GM12872 (cell line): ENCODE data around the gene CLN5.

Experiments
- CTCF ChIP-seq: IDR thresholded peaks from 3 replicates; pipeline ENCODE4 v1.5.1; 2011; ENCODE audit warnings: low read depth, mild to moderate bottlenecking, low read length, moderate library complexity; ENCODE audit not compliant: insufficient read depth

Gene CLN5

GRCh38 chr13:76976929-76977328 lies 15.0 kb upstream of the CLN5 start:
- no peak for TF ChIP-seq CTCF

GRCh38 chr13:76980075-76980718 lies 11.7 kb upstream of the CLN5 start:
- TF ChIP-seq CTCF = peak; percentile 98

GRCh38 chr13:76982061-76982460 lies 9.8 kb upstream of the CLN5 start:
- no peak for TF ChIP-seq CTCF

- TF ChIP-seq CTCF = no peak
Measured at GRCh38 chr13:76983676-76984075, 8.2 kb upstream of the CLN5 start.

GRCh38 chr13:76991432-76991795 lies 467 bp upstream of the CLN5 start:
- no peak for TF ChIP-seq CTCF

- no peak for TF ChIP-seq CTCF
Measured at GRCh38 chr13:76992548-76993001, 694 bp downstream of the CLN5 start.

GRCh38 chr13:76993021-76993420 lies 1.1 kb downstream of the CLN5 start:
- no peak for TF ChIP-seq CTCF
